GM08714 (cell line): ENCODE data around the gene ZNF423.
"Not testable (repeated sequence)": the region's sequence is repeated elsewhere in the genome, so short reads cannot be mapped to it uniquely, and the experiment has no call there.

Experiments used
- H3K4me3 ChIP-seq: fragments of 200-500 bp; sonication (Bioruptor generic); 2 replicates; pipeline ENCODE4 v1.5.1; 2014; ENCODE audit warnings: mild to moderate bottlenecking, low read length, inconsistent platforms
- ZNF274 ChIP-seq: IDR thresholded peaks from 2 replicates; pipeline ENCODE4 v1.6.1; 2012; ENCODE audit warnings: mild to moderate bottlenecking, low read depth, low read length

Gene ZNF423

DNA sequence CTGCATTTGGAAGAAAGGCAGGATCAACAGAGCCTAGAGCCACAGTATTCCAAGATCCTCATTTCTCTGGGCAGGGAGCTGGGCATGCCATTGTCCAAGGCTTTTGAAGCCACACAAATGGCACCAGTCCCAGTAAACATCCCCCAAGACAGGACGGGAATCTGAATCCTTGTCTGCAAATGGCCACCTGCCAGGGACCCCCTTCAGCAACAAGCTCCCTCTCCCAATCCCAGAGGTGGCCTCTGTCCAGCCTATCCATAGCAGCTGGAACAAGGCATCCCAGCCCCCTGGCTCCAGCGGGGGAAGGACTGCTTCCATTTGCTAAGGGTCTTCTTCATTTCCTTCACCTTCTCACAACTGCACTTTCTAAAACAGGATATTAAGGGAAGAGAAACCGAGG lies 277.9 kb downstream of the ZNF423 start:
- TF ChIP-seq ZNF274, result no peak
- no peak overlapping the region for H3K4me3 ChIP-seq

DNA sequence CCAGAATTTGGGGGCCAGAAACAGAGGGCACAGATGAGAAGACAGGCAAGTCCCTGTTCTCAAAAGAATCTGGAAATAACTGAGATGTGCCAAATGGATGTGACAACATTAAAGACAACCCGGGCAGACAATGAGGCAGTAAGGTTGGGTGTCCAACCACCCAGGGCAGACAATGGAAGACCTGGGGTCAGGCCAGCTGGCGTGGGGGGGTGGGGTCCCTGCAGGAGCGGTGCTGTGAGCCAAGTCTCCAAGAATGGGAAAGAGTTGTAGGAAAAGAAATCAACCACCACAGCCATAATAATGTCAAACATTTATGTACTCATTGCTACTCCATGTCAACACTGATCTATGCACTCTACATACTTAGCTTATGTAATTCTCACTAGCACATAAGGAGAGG lies 279.0 kb downstream of the ZNF423 start:
- no peak overlapping the region for H3K4me3 ChIP-seq
- TF ChIP-seq ZNF274, result no peak

DNA sequence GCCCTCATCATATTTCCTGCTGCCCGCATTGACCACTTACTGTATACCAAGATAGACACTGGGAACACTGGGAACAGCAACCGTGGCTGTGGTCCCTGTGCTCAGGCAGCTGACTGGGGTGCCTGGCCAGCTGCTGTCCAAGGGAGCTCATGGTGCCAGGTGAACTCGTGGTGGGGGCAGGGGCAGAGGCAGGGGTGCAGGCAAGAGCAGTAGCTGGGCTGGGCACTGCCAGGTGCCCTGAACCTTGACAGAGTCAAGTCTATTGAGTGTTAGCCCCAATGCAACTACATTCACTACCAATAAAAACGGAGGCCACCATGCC lies 279.8 kb downstream of the ZNF423 start:
- TF ChIP-seq ZNF274, result no peak
- H3K4me3 ChIP-seq, result no peak overlapping the region

DNA sequence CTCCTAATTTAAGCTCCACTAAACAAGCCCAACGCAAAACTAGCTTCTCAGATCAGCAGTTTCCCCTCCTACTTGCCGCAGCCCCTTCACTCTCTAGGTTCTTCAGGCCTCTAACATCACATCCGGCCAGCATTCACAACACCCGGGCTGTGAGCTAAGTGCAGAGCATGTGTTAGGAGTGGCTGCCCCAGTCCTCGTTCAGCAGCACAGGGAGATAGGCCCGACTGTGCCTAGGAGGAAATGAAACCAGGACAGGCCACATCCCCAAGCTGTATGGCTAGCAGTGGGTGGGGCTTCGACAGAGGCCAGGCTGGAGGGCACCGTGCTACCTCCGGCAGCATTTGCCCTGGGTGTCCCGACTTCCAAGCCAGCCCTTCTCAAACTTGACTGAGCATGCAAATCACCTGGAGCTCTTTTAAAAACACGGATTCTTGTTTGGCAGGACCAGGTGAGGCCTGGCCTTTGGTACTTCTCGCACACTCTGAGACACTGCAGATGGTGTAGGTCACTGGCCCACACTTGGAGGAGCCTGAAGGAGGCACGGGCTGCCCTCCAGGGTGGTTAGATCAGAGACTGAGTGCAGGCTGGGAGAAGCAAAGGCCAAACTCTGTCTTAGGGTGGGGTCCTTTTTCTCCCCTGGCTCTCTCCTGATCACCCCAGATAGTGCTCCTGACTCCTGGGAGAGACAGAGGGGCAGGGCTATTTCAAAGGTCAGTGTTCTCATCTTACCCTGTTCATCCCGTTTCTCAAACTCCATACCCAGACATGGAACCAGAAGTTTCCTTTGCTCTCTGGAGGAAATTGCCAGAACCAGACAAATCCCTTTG lies 280.4 kb downstream of the ZNF423 start:
- no peak for TF ChIP-seq ZNF274

DNA sequence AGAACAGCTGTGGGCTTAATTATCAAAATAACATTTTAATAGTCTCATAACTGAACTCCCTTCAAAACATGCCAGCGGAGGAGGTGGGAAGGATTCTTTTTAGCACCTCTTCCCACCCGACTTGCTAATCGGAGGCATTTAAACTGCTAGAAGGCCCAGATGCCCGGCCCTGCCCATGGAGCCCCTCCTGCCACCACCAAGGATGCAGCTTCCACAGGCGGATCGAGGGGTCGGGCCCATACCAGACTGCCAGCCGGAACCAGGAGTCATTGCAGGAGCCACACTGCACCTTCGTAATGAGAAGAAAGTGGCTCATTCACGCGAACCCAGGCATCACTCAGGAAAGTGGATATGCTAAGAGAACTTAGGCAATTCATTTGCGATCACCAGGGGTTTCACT lies 281.1 kb downstream of the ZNF423 start:
- H3K4me3 ChIP-seq, result no peak overlapping the region
- TF ChIP-seq ZNF274, result no peak

More for the DNA sequence above, 280.4 kb downstream of the ZNF423 start:
- no peak overlapping the region for H3K4me3 ChIP-seq

DNA sequence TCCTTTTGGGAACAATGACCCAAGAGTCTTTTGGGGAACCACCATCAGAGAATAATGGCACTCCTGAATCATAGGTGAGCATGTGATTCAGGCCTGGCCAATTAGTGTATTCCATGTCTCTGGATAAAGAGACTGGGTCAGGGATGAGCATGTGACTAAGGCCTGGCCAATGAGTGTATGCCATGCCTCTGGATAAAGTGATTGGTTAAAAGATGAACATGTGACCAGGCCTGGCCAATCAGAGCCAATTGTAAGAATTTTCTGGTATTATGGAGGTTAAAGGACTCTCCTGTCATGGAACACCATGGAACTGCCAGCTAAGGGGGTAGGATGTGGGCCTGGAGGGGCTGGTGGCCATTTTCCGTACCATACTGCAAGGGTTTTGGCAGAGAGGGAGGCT lies 288.0 kb downstream of the ZNF423 start:
- no peak overlapping the region for H3K4me3 ChIP-seq
- TF ChIP-seq ZNF274, result no peak

DNA sequence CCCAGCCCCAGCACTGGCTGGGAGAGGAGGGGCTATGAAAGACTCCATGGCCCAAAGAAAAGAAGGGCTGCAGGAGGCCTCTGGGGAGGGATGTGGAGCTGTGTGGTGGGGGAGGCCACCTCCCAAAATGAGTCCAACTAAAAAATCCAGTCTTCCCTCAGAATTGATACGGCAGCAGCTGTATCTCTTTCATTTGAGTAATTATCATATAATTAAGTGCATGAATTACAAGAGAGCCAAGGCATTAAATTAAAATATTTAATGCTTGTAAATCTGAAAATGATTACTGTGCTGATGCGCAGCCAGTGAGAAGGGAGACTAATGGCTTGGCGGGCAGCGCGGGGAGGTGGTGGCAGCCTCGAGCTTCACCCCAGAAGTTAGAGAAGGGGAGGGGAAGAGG lies 289.5 kb downstream of the ZNF423 start:
- H3K4me3 ChIP-seq, result no peak overlapping the region
- TF ChIP-seq ZNF274, result no peak

DNA sequence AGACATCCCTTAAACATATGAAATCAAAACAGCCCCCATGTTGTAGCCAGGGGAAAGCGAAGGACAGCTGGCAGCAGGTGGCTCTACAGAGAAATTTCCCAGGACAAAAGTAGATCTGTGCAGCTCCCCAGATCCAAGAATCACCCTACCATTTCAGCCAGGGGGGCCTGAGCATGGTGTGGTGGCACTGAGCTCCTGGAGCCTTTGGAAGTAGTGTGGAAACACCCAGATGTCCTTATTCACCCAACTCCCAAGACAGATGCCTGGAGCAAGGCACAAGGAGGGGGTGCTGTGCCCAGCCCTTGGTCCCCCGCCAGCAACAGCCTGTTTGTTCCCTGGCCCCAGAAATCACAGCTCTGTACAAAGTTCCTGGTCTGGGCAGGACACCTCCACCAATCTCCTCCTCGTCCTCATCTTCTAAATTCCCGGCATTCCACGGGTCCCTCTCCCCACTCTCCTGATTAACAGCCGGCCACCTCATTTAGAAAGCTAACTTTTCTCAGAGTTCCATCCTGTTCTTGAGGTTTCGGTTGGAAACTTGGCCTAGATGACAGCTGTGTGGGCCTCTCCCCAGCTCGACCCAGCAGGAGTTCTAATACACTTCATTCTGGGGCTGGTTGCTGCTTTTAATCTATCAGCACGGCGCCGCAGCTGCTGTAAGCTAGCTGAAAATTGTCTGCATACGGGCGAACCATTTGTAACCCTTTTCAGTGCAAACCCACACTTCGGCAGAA lies 291.2 kb downstream of the ZNF423 start:
- no peak overlapping the region for H3K4me3 ChIP-seq
- TF ChIP-seq ZNF274, result no peak

DNA sequence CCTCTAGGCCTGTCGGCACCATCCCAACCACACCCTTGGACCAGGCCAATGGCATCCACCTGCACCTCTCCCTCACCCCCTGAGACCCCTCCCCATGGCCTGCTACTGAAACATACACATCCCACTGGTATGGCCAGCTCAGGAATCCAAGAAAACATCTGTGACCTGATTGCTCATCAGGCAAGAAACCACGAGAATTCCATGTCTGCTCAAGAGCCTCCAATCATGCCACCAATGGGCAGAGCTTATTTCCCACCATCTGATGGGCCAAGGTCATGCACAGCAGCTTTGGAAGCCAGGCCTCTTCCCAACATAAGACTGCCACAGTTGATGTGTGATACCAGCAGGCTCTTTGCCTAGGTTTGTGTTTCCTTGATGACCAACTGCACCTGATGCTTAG lies 292.2 kb downstream of the ZNF423 start:
- no peak overlapping the region for H3K4me3 ChIP-seq
- TF ChIP-seq ZNF274, result no peak

DNA sequence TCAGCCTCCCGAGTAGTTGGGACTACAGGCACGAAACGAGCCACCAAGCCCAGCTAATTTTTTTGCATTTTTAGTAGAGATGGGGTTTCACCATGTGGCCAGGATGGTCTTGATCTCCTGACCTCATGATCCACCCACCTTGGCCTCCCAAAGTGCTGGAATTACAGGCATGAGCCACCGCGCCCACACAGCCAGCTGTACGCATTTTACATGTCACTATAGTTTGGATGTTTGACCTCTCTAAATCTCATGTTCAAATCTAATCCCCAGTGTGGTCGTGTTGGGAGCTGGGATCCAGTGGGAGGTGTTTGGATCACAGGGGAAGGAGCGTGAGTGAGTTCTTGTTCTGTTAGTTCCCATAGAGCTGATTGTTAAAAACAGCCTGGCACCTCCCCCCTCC lies 293.0 kb downstream of the ZNF423 start:
- H3K4me3 ChIP-seq, result not testable (repeated sequence)

DNA sequence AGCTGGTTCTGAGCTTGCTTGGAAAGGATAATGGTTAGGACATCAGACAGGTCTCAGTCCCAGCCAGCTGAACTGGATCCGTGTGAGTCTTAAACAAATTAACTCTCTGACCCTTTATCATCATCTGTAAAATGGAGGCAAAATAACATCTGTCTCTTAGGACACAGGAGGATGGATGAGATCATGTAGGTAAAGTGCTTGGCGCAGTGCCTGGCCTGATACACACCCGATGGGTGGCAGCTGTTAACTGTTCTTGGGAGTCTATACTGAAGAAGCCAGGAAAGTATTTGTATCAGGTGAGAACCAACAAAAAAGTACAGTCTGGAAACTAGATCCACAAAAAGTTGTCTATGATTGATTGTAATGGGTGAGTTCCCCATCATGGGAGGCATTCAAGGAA lies 293.7 kb downstream of the ZNF423 start:
- TF ChIP-seq ZNF274, result no peak
- no peak overlapping the region for H3K4me3 ChIP-seq

DNA sequence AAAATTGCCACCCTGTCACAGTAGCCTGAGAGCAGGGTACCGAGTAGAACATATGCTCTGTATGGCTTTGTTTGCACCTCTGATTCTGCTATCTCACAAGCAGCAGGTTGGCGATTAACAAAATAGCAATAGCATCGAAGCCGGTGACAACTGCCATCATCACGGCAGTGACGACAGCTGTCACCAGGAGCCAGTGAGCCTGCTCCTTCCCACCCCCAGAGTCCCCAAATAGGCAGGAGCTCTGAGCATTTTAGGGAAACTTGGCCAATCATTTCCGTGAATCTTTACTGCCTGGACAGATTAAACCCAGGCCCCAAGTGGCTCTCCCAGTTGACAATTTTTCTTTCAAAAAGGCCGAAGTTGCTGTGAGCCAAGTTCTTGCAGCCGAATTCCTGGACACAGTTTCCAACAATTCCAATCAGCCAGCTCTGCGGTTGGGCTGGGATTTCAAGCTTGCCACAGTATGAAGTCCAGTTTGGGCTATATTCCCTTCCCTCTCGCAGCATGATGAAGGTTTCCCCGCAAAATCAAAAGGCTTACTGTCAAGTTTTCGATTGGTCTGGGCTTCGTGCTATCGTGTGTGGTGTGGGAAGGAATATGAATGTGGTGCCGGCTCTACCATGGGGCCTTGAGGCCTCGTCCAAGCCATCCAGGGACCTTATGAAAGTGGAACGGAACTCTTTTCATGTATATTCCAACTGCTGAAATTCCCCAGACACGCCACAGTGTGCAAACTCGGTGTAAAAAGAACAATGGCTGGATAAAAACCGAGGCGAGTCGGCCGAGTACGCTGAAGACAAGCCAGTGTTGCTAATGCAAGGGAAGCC lies 295.7 kb downstream of the ZNF423 start:
- TF ChIP-seq ZNF274, result no peak
- H3K4me3 ChIP-seq, result no peak overlapping the region

DNA sequence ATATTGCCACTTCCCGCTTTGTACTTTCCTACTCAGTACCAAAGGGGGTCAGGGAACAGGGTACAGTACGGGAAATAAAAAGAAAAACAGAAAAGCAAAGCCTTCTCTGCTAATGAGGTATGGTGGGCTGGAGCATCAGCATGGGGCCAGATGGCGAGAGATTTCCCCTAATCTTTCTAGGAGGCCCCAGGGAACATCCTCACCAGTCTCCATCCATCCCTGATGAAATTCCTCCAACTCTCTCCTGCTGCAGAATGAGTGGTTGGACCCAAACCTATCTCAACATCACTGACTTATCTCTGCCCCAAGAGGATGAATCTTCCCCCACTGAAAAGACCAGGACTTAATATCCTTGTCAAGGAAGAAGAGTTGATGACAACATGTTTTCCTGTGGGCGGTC lies 296.7 kb downstream of the ZNF423 start:
- no peak overlapping the region for H3K4me3 ChIP-seq
- TF ChIP-seq ZNF274, result no peak

DNA sequence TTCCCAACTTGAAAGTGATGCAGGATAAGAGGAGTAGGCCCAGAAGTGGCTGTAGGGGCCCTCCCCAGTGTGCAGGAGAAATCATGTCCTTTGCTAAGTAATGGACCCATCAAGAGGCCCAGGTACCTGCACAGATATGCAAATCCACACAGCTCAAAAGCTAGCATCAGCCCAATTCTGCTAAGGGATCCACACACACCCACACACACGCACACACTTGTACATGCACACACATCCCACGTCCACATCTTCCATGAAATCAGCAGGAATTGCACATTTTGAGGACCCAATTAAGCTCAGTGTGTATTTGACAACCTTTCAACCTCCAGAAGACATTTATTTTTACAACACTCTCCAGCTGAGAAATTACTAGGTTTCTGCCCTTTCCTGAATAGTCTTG lies 297.5 kb downstream of the ZNF423 start:
- H3K4me3 ChIP-seq, result no peak overlapping the region
- TF ChIP-seq ZNF274, result no peak

DNA sequence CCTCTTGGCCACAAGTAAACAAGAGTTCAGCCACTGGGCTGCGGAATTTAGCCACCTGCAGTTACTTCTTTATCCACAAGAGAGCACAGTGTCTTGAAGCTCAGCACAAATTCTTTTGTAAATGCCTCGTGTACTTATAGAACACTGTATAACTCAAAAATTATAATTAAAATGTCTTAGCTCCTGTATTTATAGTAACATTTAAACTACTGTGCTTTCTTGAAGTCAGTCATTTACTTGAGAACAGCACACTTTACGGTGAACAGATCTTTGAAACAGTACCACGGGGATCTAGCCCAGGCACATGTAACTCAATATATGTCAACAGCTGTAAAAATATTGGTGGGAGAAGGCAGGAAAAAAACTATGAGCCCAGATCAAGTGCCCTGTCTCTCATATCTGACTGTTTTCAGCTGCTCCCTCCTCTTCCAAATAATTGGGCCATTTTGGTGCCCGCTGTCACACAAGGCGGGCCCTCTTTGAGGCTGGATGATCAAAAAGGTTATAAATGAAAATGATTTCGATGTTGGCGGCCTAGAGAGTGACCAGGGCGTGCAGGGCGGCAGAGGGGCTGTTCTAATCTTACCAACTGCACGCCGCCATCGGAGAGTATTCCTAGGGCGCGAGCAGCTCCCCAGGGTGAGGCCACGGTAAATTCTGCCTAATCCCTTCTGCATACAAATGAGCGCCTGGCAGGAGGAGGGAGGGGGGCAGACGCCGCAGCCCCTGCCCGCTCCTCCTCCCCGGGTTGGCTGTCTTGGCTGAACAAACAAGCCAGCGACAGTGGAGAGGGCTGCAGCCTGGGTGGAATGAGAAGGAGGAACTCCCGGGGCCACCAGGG lies 299.1 kb downstream of the ZNF423 start:
- no peak overlapping the region for H3K4me3 ChIP-seq
- TF ChIP-seq ZNF274, result no peak
